CD4-positive, alpha-beta memory T cell (primary cell): ENCODE measurements around the gene TTC39C. TPM values are rescaled to one million over a fixed set of nuclear protein-coding genes. Genes with fewer than 3 reads are reported as not detected.

ENCODE experiments used
- polyA plus RNA-seq, 2 donors: library from polyadenylated mRNA; unstranded; fragments of 300-500 nt; fragmentation: Illumina TruSeq; gene quantifications; one replicate each; pipeline ENCODE4 v1.2.3, GENCODE V29; 2021
- total RNA-seq, 2 experiments: library from RNA; stranded (reverse); gene quantifications; one replicate each; pipeline ENCODE4 v1.2.3, GENCODE V29; 2021

The TTC39C gene
- total and polyA plus RNA-seq, 4 experiments from 2014 or later, result 134 to 180 (median 167) TPM

Other genes starting within 250 kb of the TTC39C start
- gene CABYR, start 124.3 kb downstream of the TTC39C start, total RNA-seq, result 1 to 10 TPM; 1.3 to 2.2 TPM
- under 1 TPM; 0.36 to 0.48 TPM for gene CABYR, start 124.3 kb downstream of the TTC39C start, polyA plus RNA-seq